Chondrocyte (in vitro differentiated cells): ENCODE data around the gene GPATCH8. TPM values are rescaled to one million over a fixed set of nuclear protein-coding genes. Genes with fewer than 3 reads are reported as not detected.
"Not testable (repeated sequence)": the region's sequence is repeated elsewhere in the genome, so short reads cannot be mapped to it uniquely, and the experiment has no call there.

Experiments
- DNase-seq: peaks from one replicate; pipeline ENCODE4 v3.0.0; 2021; ENCODE audit warnings: mixed read lengths, low spot score
- H3K27ac Mint-ChIP-seq: one replicate; pipeline ENCODE4 v1.8.0; 2021; ENCODE audit warnings: mild to moderate bottlenecking, moderate library complexity, mixed read lengths; ENCODE audit not compliant: unreplicated experiment
- H3K27me3 Mint-ChIP-seq: 2 replicates; pipeline ENCODE4 v1.8.0; 2021; ENCODE audit warnings: low read depth, mixed read lengths
- H3K36me3 Mint-ChIP-seq: 2 replicates; pipeline ENCODE4 v1.8.0; 2021; ENCODE audit warnings: low read depth, mixed read lengths
- H3K4me1 Mint-ChIP-seq: 2 replicates; pipeline ENCODE4 v1.8.0; 2021; ENCODE audit warnings: low read depth, mild to moderate bottlenecking, mixed read lengths
- H3K4me3 Mint-ChIP-seq: one replicate; pipeline ENCODE4 v1.8.0; 2021; ENCODE audit warnings: mild to moderate bottlenecking, moderate library complexity, mixed read lengths; ENCODE audit not compliant: unreplicated experiment
- H3K9me3 Mint-ChIP-seq: 2 replicates; pipeline ENCODE4 v1.8.0; 2021; ENCODE audit warnings: low read depth, mixed read lengths
- CTCF ChIP-seq: fragments of 200-600 bp; sonication (generic); IDR thresholded peaks from 2 replicates; pipeline ENCODE4 v1.5.0; 2021; ENCODE audit warnings: antibody characterized with exemption, mild to moderate bottlenecking, moderate library complexity
- total RNA-seq: library from RNA; stranded (reverse); gene quantifications from 3 replicates; pipeline ENCODE4 v1.2.1, GENCODE V29; 2021

Gene GPATCH8
- total RNA-seq, 1 donor from 2014 or later = 31.1 TPM

GRCh38 chr17:44541884-44542581, 38.8 kb upstream of the GPATCH8 start:
- peaks cover 63% of the 10 kb centered on the region for H3K4me1 Mint-ChIP-seq
- H3K36me3 Mint-ChIP-seq = no peaks in the 10 kb centered on the region
- peak; percentile 94 for DNase-seq
- no peaks in the 10 kb centered on the region for H3K27me3 Mint-ChIP-seq
- peaks cover 3% of the 10 kb centered on the region for H3K9me3 Mint-ChIP-seq
- H3K27ac Mint-ChIP-seq = peak overlapping the region; percentile 98
- peak overlapping the region; percentile 36 for H3K4me3 Mint-ChIP-seq
- no peak for TF ChIP-seq CTCF

- Mint-ChIP-seq H3K27ac (no peak overlapping the region), H3K9me3 (no peaks in the 10 kb centered on the region), H3K4me3 (no peak overlapping the region), H3K27me3 (no peaks in the 10 kb centered on the region), H3K4me1 (peaks cover 63% of the 10 kb centered on the region), H3K36me3 (no peaks in the 10 kb centered on the region)
- no peak for DNase-seq
- no peak for TF ChIP-seq CTCF
Measured at GRCh38 chr17:44540246-44541084, 37.3 kb upstream of the GPATCH8 start.

GRCh38 chr17:44539673-44540072, 36.5 kb upstream of the GPATCH8 start:
- TF ChIP-seq CTCF = no peak
- no peak overlapping the region for H3K4me3 Mint-ChIP-seq
- H3K4me1 Mint-ChIP-seq = peaks cover 59% of the 10 kb centered on the region
- H3K9me3 Mint-ChIP-seq = no peaks in the 10 kb centered on the region
- H3K36me3 Mint-ChIP-seq = no peaks in the 10 kb centered on the region
- no peak for DNase-seq
- peak overlapping the region; percentile 27 for H3K27ac Mint-ChIP-seq
- H3K27me3 Mint-ChIP-seq = no peaks in the 10 kb centered on the region

- H3K4me1 Mint-ChIP-seq = peaks cover 54% of the 10 kb centered on the region
Measured at GRCh38 chr17:44537922-44538321, 34.7 kb upstream of the GPATCH8 start.

GRCh38 chr17:44536090-44536953, 33.1 kb upstream of the GPATCH8 start:
- Mint-ChIP-seq H3K9me3 (no peaks in the 10 kb centered on the region), H3K4me3 (peak overlapping the region; percentile 48), H3K27ac (peak overlapping the region; percentile 95), H3K27me3 (no peaks in the 10 kb centered on the region), H3K36me3 (no peaks in the 10 kb centered on the region), H3K4me1 (peaks cover 38% of the 10 kb centered on the region)
- no peak for DNase-seq
- no peak for TF ChIP-seq CTCF

More at GRCh38 chr17:44537922-44538321, 34.7 kb upstream of the GPATCH8 start:
- not testable (repeated sequence) for H3K9me3 Mint-ChIP-seq, H3K27me3 Mint-ChIP-seq, DNase-seq, H3K4me3 Mint-ChIP-seq, H3K27ac Mint-ChIP-seq, H3K36me3 Mint-ChIP-seq
